Nephron progenitor cell (in vitro differentiated cells): ENCODE data around the gene SNRPD1.
"Not testable (repeated sequence)": the region's sequence is repeated elsewhere in the genome, so short reads cannot be mapped to it uniquely, and the experiment has no call there.

Experiments used
- DNase-seq: peaks from one replicate; pipeline ENCODE4 v3.0.0; 2021
- H3K27ac Mint-ChIP-seq: 2 replicates; pipeline ENCODE4 v1.8.0; 2021; ENCODE audit warnings: mild to moderate bottlenecking, moderate library complexity, mixed read lengths
- H3K27me3 Mint-ChIP-seq: 2 replicates; pipeline ENCODE4 v1.8.0; 2021; ENCODE audit warnings: mild to moderate bottlenecking, low read depth, mixed read lengths; ENCODE audit not compliant: poor library complexity
- H3K36me3 Mint-ChIP-seq: 2 replicates; pipeline ENCODE4 v1.8.0; 2021; ENCODE audit warnings: low read depth, mixed read lengths
- H3K4me1 Mint-ChIP-seq: 2 replicates; pipeline ENCODE4 v1.8.0; 2021; ENCODE audit warnings: mixed read lengths
- H3K4me3 Mint-ChIP-seq: 2 replicates; pipeline ENCODE4 v1.8.0; 2021; ENCODE audit warnings: mild to moderate bottlenecking, moderate library complexity, mixed read lengths
- H3K9me3 Mint-ChIP-seq: 2 replicates; pipeline ENCODE4 v1.8.0; 2021; ENCODE audit warnings: mild to moderate bottlenecking, moderate library complexity, mixed read lengths
- TF ChIP-seq, protein P1 (sequence below): fragments of 200-600 bp; sonication (generic); IDR thresholded peaks from 2 replicates; pipeline ENCODE4 v1.5.0; 2021; ENCODE audit warnings: antibody characterized with exemption

SNRPD1 gene

GRCh38 chr18:21634588-21635199, 22.6 kb downstream of the SNRPD1 start:
- Mint-ChIP-seq H3K27ac (peak overlapping the region; percentile 85), H3K9me3 (no peaks in the 10 kb centered on the region), H3K27me3 (no peaks in the 10 kb centered on the region), H3K4me1 (no peaks in the 10 kb centered on the region), H3K36me3 (peaks cover 63% of the 10 kb centered on the region), H3K4me3 (no peak overlapping the region)
- DNase-seq = no peak
- TF ChIP-seq, protein P1, sequence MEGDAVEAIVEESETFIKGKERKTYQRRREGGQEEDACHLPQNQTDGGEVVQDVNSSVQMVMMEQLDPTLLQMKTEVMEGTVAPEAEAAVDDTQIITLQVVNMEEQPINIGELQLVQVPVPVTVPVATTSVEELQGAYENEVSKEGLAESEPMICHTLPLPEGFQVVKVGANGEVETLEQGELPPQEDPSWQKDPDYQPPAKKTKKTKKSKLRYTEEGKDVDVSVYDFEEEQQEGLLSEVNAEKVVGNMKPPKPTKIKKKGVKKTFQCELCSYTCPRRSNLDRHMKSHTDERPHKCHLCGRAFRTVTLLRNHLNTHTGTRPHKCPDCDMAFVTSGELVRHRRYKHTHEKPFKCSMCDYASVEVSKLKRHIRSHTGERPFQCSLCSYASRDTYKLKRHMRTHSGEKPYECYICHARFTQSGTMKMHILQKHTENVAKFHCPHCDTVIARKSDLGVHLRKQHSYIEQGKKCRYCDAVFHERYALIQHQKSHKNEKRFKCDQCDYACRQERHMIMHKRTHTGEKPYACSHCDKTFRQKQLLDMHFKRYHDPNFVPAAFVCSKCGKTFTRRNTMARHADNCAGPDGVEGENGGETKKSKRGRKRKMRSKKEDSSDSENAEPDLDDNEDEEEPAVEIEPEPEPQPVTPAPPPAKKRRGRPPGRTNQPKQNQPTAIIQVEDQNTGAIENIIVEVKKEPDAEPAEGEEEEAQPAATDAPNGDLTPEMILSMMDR = no peak

DNA sequence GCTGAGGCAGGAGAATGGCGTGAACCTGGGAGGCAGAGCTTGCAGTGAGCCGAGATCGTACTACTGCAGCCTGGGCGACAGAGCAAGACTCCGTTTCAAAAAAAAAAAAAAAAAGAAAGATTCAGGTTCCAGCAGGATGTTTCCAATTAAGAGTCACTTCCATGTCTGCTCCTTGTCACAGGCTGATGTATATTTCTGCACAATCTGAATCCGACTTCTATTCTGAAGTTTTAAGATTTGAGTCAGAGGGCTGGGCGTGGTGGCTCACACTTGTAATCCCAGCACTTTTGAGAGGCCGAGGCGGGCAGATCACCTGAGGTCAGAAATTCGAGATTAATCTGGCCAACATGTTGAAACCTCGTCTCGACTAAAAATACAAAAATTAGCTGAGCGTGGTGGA, 24.7 kb downstream of the SNRPD1 start:
- Mint-ChIP-seq H3K4me1 (no peaks in the 10 kb centered on the region), H3K27me3 (no peaks in the 10 kb centered on the region), H3K9me3 (no peaks in the 10 kb centered on the region), H3K27ac (no peak overlapping the region), H3K4me3 (no peak overlapping the region), H3K36me3 (peaks cover 50% of the 10 kb centered on the region)
- TF ChIP-seq, protein P1 = no peak
- DNase-seq = no peak

DNA sequence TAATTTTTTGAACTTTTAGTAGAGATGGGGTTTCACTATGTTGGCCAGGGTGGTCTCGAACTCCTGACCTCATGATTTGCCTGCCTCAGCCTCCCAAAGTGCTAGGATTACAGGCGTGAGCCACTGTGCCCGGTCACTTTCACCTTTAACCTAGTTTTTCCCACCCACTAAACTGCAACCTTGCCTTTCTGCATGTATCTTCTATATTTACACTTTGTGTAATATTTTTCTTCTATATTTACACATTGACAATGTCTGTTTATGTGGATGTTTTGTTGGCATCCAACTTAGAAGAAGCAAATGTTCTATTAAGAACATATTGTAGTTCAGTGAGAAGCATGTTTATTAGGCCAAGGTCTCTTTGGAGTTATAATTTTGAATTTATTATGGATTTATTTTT, 26.7 kb downstream of the SNRPD1 start:
- no peak overlapping the region for H3K27ac Mint-ChIP-seq
- TF ChIP-seq, protein P1 = no peak
- H3K27me3 Mint-ChIP-seq = no peaks in the 10 kb centered on the region
- H3K4me1 Mint-ChIP-seq = no peaks in the 10 kb centered on the region
- peaks cover 32% of the 10 kb centered on the region for H3K36me3 Mint-ChIP-seq
- H3K9me3 Mint-ChIP-seq = no peaks in the 10 kb centered on the region
- no peak overlapping the region for H3K4me3 Mint-ChIP-seq
- DNase-seq = no peak

- H3K27ac Mint-ChIP-seq, H3K9me3 Mint-ChIP-seq, H3K4me1 Mint-ChIP-seq, H3K4me3 Mint-ChIP-seq, DNase-seq, H3K27me3 Mint-ChIP-seq: not testable (repeated sequence)
- peaks cover 16% of the 10 kb centered on the region for H3K36me3 Mint-ChIP-seq
Measured at GRCh38 chr18:21640375-21640774, 28.3 kb downstream of the SNRPD1 start.

DNA sequence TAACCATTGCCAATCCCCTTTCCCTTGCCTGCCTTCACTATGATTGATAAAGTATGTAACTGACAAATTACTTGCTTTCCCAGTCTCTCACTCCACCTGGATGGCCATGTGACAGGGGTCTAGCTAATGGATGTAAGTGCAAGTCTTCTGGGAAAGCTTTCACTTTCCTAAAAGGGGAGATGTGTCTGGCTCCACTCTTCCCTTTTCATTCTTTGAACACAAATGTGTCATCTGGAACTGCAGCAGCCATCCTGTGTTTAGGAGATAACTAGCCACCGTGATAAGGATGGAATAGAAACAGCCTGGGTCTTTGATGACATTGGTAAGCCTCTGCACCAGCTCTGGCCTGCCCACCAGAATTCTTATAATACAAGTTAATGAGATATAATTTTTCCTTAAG, 38.2 kb downstream of the SNRPD1 start:
- H3K4me3 Mint-ChIP-seq = no peak overlapping the region
- no peak overlapping the region for H3K27ac Mint-ChIP-seq
- no peak for DNase-seq
- peaks cover 3% of the 10 kb centered on the region for H3K9me3 Mint-ChIP-seq
- H3K36me3 Mint-ChIP-seq = peaks cover 13% of the 10 kb centered on the region
- TF ChIP-seq, protein P1 = no peak
- H3K27me3 Mint-ChIP-seq = no peaks in the 10 kb centered on the region
- no peaks in the 10 kb centered on the region for H3K4me1 Mint-ChIP-seq

GRCh38 chr18:21652073-21652472, 40.0 kb downstream of the SNRPD1 start:
- no peak overlapping the region for H3K4me3 Mint-ChIP-seq
- peaks cover 17% of the 10 kb centered on the region for H3K36me3 Mint-ChIP-seq
- H3K27me3 Mint-ChIP-seq = no peaks in the 10 kb centered on the region
- H3K27ac Mint-ChIP-seq = no peak overlapping the region
- no peaks in the 10 kb centered on the region for H3K4me1 Mint-ChIP-seq
- peaks cover 3% of the 10 kb centered on the region for H3K9me3 Mint-ChIP-seq
- no peak for DNase-seq
- TF ChIP-seq, protein P1 = no peak
